Psoas muscle (tissue), 8 donors: Measurements from ENCODE around the gene GTF2E1. TPM values are rescaled to one million over a fixed set of nuclear protein-coding genes. Genes with fewer than 3 reads are reported as not detected.
"Not testable (repeated sequence)": the region's sequence is repeated elsewhere in the genome, so short reads cannot be mapped to it uniquely, and the experiment has no call there.

Source experiments
- ATAC-seq, 4 donors: fragments of 200-7000 bp; cut with Tn5 transposase; one replicate each; pipeline ENCODE4 v1.9.1; 2020; ENCODE audit warnings: moderate library complexity in 3 of 4, mild to moderate bottlenecking in 2 of 4
- DNase-seq, 2 donors: peaks; one replicate each; pipeline ENCODE4 v3.0.0-alpha.2; 2020
- H3K27ac ChIP-seq: fragments of 200-600 bp; one replicate; pipeline ENCODE4 v1.8.0; 2022
- H3K27me3 ChIP-seq, 3 donors: fragments of 200-600 bp in 1 of 3; one replicate each; pipeline versions ENCODE4 v1.6.1 to v1.8.0; 2013 to 2022; ENCODE audit warnings: low read length in 2 of 3, mild to moderate bottlenecking in 2 of 3, moderate library complexity in 1 of 3; ENCODE audit not compliant: insufficient read depth in 3 of 3
- H3K36me3 ChIP-seq, 2 donors: fragments of 200-600 bp in 1 of 2; one replicate each; pipeline versions ENCODE4 v1.6.1 to v1.8.0; 2013 to 2022; ENCODE audit warnings: low read depth in 1 of 2, mild to moderate bottlenecking in 1 of 2, moderate library complexity in 1 of 2; ENCODE audit not compliant: insufficient read depth in 1 of 2
- H3K4me1 ChIP-seq: fragments of 200-600 bp; one replicate; pipeline ENCODE4 v1.8.0; 2022
- H3K4me3 ChIP-seq: fragments of 200-600 bp; one replicate; pipeline ENCODE4 v1.8.0; 2022; ENCODE audit warnings: mild to moderate bottlenecking
- H3K9me3 ChIP-seq: fragments of 200-600 bp; one replicate; pipeline ENCODE4 v1.8.0; 2022
- WGBS, 3 donors: extraction: QIAGEN DNeasy Blood & Tissue Kit; methylation state at CpG; one replicate each; pipeline versions ENCODE4 v1.1.6 to v1.1.7; 2013; 5-methylcytosine and 5-hydroxymethylcytosine counted together
- intact Hi-C, 2 donors: fragments of 100-400 bp; cut with DNase I; formaldehyde crosslinking; loops; one replicate each; pipeline versions ENCODE4 v1.11.0 to v1.14.2; 2022
- polyA plus RNA-seq, 3 donors: library from polyadenylated mRNA; stranded (reverse); fragments of 200-250 nt; gene quantifications; one replicate each; pipeline ENCODE4 v1.2.3, GENCODE V29; 2013
- total RNA-seq, 4 donors: library from RNA; stranded (reverse); fragmentation: NEBNext Ultra II Directional in 2 of 4; extraction: Animal tissue kit (Norgen Biotek cat#: 25700) in 2 of 4; gene quantifications; one replicate each; pipeline versions ENCODE4 v1.2.1 to v1.2.4, GENCODE V29; 2021 to 2023
- TF ChIP-seq, protein P1 (sequence below): fragments of 200-600 bp; IDR thresholded peaks from one replicate; pipeline ENCODE4 v1.8.0; 2022; ENCODE audit warnings: antibody characterized with exemption
- donor health status: healthy with polysubstance abuse.
- donor health status: DM: no; HTN: no; CAD: no; lungs with moderate emphysema.
- donor health status: Bipolar disorder and iron deficiency.
- donor health status: healthy.
- donor health status: DM: yes; HTN: yes; CAD: no.
- donor health status: DM: no; HTN: no; CAD: no.
- donor health status: DM: no; HTN: no; CAD: no.
- donor health status: DM: yes; HTN: yes; CAD: no.

The GTF2E1 gene
- total and polyA plus RNA-seq, 7 donors, result 5.0 to 19.8 (median 12.5) TPM

DNA sequence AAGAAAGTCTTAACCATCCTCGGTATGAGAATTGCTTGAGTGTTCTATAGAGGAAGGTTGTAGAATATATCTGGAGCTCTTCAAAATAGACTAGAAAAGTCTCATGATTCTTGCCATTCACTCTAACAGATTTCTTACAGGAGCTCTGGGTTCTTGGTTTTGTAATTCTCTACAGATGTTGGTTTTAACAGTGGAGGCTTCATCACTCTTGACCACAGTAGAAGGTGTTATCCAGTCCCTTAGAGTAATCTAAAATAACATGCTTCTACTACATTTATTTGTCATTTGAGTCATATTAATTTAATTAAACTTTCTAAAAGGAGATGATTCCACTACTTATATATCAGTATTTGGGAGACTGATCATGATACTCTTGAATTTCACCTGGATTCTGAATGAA is 9.7 kb downstream of the GTF2E1 start:
- H3K36me3 ChIP-seq, result peaks cover 0 to 12% of the 10 kb centered on the region in 2 donors
- no peaks in the 10 kb centered on the region for H3K4me1 ChIP-seq
- H3K27ac ChIP-seq, result no peak overlapping the region
- H3K4me3 ChIP-seq, result no peak overlapping the region
- 93 to 100% (median 100%) methylated on average over 1 of the region's 1 CpG for WGBS, 3 donors
- no peaks in the 10 kb centered on the region for H3K27me3 ChIP-seq
- DNase-seq, result no peak
- TF ChIP-seq, protein P1, sequence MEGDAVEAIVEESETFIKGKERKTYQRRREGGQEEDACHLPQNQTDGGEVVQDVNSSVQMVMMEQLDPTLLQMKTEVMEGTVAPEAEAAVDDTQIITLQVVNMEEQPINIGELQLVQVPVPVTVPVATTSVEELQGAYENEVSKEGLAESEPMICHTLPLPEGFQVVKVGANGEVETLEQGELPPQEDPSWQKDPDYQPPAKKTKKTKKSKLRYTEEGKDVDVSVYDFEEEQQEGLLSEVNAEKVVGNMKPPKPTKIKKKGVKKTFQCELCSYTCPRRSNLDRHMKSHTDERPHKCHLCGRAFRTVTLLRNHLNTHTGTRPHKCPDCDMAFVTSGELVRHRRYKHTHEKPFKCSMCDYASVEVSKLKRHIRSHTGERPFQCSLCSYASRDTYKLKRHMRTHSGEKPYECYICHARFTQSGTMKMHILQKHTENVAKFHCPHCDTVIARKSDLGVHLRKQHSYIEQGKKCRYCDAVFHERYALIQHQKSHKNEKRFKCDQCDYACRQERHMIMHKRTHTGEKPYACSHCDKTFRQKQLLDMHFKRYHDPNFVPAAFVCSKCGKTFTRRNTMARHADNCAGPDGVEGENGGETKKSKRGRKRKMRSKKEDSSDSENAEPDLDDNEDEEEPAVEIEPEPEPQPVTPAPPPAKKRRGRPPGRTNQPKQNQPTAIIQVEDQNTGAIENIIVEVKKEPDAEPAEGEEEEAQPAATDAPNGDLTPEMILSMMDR, result no peak
- intact Hi-C loops, result no loop called here
- ATAC-seq, result no peak
- H3K9me3 ChIP-seq, result no peaks in the 10 kb centered on the region

- DNase-seq (no peak), ATAC-seq (no peak)
- WGBS, 3 donors, result 96 to 100% (median 96%) methylated on average over 2 of the region's 2 CpGs
- intact Hi-C loops, result no loop called here
- no peak overlapping the region for H3K4me3 ChIP-seq
- H3K36me3 ChIP-seq, result peaks cover 0 to 12% of the 10 kb centered on the region in 2 donors
- no peaks in the 10 kb centered on the region for H3K4me1 ChIP-seq
- no peaks in the 10 kb centered on the region for H3K27me3 ChIP-seq
- TF ChIP-seq, protein P1, result no peak
- no peak overlapping the region for H3K27ac ChIP-seq
- no peaks in the 10 kb centered on the region for H3K9me3 ChIP-seq
These were observed 10.3 kb downstream of the GTF2E1 start for GRCh38 chr3:120752865-120753264.

DNA sequence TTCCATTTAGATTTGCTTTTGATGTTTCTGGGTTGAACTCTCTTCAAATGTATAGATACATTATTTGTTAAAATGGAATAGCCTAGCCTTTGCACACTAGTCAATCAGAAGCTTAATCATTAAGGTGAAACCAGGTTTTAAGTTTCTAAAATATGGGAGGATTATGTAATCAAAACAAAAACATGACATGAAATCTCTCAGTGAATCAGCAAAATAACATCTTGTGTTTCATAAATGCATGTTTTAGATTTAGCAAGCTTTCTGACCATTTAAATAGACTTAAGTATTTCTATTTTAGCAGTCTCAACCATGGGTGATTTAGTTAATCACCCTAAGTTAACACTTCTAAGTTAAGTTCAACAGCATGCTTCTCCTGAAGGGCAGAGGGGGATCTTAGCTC is 11.3 kb downstream of the GTF2E1 start:
- no peak for DNase-seq
- intact Hi-C loops, result no loop called here
- no peaks in the 10 kb centered on the region for H3K4me1 ChIP-seq
- no peak for ATAC-seq
- H3K36me3 ChIP-seq, result peaks cover 0 to 12% of the 10 kb centered on the region in 2 donors
- no peaks in the 10 kb centered on the region for H3K9me3 ChIP-seq
- TF ChIP-seq, protein P1, result no peak
- H3K27me3 ChIP-seq, result no peaks in the 10 kb centered on the region
- no peak overlapping the region for H3K27ac ChIP-seq
- no peak overlapping the region for H3K4me3 ChIP-seq

DNA sequence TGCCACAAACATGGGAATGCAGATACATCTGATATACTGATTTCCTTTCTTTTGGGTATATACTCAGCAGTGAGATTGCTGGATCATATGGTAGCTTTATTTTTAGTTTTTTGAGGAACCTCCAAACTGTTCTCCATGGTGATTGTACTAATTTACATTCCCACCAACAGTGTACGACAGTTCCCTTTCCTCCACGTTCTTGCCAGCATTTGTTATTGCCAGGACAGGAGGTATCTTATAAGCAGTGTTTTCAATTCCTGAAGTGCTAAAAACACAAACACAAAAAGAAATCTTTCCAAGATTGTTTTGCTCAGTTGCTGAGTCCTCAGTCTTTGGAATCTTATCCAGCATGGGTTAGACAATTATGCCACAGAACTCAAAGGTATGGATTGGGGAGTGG is 13.5 kb downstream of the GTF2E1 start:
- 79 to 87% (median 83%) methylated on average over 2 of the region's 2 CpGs for WGBS, 3 donors
- Histone ChIP-seq H3K4me1 (no peaks in the 10 kb centered on the region), H3K27ac (no peak overlapping the region), H3K27me3 (no peaks in the 10 kb centered on the region), H3K4me3 (no peak overlapping the region), H3K36me3 (peaks cover 0 to 3% of the 10 kb centered on the region in 2 donors), H3K9me3 (no peaks in the 10 kb centered on the region)
- no peak for ATAC-seq
- TF ChIP-seq, protein P1, result no peak
- no peak for DNase-seq
- intact Hi-C loops, result no loop called here

DNA sequence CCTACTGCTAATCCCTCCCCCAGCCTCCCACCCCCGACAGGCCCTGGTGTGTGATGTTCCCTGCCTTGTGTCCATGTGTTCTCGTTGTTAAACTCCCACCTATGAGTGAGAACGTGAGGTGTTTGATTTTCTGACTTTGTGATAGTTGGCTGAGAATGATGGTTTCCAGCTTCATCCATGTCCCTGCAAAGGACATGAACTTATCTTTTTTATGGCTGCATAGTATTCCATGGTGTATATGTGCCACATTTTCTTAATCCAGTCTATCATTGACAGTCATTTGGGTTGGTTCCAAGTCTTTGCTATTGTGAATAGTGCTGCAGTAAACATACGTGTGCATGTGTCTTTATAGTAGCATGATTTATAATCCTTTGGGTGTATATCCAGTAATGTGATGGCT is 16.0 kb downstream of the GTF2E1 start:
- 85 to 96% (median 88%) methylated on average over 4 of the region's 4 CpGs for whole genome bisulfite sequencing, 3 donors
- H3K9me3 ChIP-seq, ATAC-seq, H3K27me3 ChIP-seq, intact Hi-C loops, H3K36me3 ChIP-seq, H3K27ac ChIP-seq, H3K4me3 ChIP-seq, H3K4me1 ChIP-seq, DNase-seq: not testable (repeated sequence)
